ENCODE measurements around the gene FOXM1. TPM values are rescaled to one million over a fixed set of nuclear protein-coding genes. Genes with fewer than 3 reads are reported as not detected.

FOXM1 gene
- total RNA-seq, 1 donor from 2014 or later, result 25.4 TPM

DNA sequence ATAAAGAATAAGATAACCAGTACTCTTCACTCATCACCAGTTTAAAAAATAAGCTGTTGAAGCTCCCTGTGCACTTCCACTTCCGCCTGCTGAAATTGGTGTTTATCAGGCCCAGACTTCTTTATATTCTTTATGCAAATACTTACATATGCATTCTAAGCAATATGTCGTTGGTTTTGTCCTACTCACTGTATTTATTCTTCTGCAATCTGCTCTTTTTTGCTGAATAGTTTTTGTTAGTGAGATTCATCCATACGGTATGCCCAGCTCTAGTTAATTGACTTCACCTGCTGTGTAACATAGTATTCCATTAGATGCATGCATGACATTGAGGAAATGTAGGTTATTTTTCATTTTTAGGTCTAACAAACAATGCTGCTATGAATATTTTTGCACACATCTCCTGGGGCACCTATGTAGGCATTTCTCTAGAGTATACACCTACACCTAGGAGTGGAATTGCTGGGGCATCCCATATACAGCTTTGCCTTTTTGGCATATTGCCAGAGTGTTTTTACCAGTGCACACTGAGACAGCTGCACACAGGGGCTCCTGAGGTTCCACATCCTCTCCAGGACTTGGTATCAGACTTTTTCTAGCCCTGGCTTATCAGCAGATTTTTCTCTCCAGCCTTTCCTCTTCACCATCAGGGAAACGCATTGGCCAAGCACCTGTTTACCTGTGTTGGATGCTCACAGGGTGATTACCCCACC is 41.1 kb downstream of the FOXM1 start:
- Mint-ChIP-seq H3K4me1 (peaks cover 16% of the 10 kb centered on the region), H3K27ac (no peak overlapping the region), H3K36me3 (peaks cover 5% of the 10 kb centered on the region), H3K27me3 (ENCODE audit: low read depth) (no peaks in the 10 kb centered on the region), H3K9me3 (no peaks in the 10 kb centered on the region), H3K4me3 (no peak overlapping the region)
- TF ChIP-seq, protein P1, sequence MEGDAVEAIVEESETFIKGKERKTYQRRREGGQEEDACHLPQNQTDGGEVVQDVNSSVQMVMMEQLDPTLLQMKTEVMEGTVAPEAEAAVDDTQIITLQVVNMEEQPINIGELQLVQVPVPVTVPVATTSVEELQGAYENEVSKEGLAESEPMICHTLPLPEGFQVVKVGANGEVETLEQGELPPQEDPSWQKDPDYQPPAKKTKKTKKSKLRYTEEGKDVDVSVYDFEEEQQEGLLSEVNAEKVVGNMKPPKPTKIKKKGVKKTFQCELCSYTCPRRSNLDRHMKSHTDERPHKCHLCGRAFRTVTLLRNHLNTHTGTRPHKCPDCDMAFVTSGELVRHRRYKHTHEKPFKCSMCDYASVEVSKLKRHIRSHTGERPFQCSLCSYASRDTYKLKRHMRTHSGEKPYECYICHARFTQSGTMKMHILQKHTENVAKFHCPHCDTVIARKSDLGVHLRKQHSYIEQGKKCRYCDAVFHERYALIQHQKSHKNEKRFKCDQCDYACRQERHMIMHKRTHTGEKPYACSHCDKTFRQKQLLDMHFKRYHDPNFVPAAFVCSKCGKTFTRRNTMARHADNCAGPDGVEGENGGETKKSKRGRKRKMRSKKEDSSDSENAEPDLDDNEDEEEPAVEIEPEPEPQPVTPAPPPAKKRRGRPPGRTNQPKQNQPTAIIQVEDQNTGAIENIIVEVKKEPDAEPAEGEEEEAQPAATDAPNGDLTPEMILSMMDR (IDR thresholded peaks at IDR 0.05; ENCODE audit: unreplicated experiment), result no peak
- DNase-seq (ENCODE audit: low spot score in 2 of 2, unreplicated experiment in 2 of 2), result no peak

- TF ChIP-seq, protein P1 (IDR thresholded peaks at IDR 0.05; ENCODE audit: unreplicated experiment), result no peak
- H3K27me3 Mint-ChIP-seq (ENCODE audit: low read depth), result no peaks in the 10 kb centered on the region
- peaks cover 9% of the 10 kb centered on the region for H3K36me3 Mint-ChIP-seq
- peak within 1 kb of the TSS; percentile 70 for H3K27ac Mint-ChIP-seq
- H3K4me1 Mint-ChIP-seq, result peaks cover 16% of the 10 kb centered on the region
- DNase-seq (ENCODE audit: low spot score in 2 of 2, unreplicated experiment in 2 of 2), result peak in 1 of 2 experiments; percentile 60
- H3K4me3 Mint-ChIP-seq, result no peak within 1 kb of the TSS
- H3K9me3 Mint-ChIP-seq, result no peaks in the 10 kb centered on the region
Measured at GRCh38 chr12:2834581-2835491, 42.1 kb downstream of the FOXM1 start, which contains the start of gene NRIP2. Gene NRIP2, minus strand, starts transcription at chr12:2835035. Its CDS starts 52 bp downstream, at chr12:2834983.

- no peaks in the 10 kb centered on the region for H3K9me3 Mint-ChIP-seq
- H3K4me1 Mint-ChIP-seq, result peaks cover 16% of the 10 kb centered on the region
- H3K36me3 Mint-ChIP-seq, result peaks cover 13% of the 10 kb centered on the region
- H3K27me3 Mint-ChIP-seq (ENCODE audit: low read depth), result no peaks in the 10 kb centered on the region
- TF ChIP-seq, protein P1 (IDR thresholded peaks at IDR 0.05; ENCODE audit: unreplicated experiment), result no peak
- no peak for DNase-seq (ENCODE audit: low spot score in 2 of 2, unreplicated experiment in 2 of 2)
- no peak overlapping the region for H3K4me3 Mint-ChIP-seq
- H3K27ac Mint-ChIP-seq, result no peak overlapping the region
Measured at GRCh38 chr12:2833810-2834209, 43.2 kb downstream of the FOXM1 start.

DNA sequence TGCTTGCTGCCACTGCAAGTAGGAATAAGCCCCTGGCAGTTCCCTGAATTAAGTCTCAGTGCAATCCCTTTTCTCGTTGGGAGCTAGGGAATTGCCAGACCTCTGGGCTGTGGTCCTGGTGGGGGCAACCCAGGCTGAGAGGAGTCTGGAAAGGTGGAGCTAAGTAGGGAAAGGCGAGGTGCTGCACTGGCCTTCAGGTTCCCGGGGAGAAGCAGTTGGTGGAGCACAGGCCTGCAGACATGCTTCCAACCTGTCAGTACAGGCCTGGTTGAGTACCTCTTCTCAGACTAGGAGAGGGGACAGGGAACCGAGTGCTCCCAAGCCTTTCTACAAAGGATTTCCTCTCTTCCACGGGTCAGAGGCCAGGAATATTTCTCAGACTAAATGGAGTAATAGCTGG is 43.6 kb downstream of the FOXM1 start:
- Mint-ChIP-seq H3K4me1 (peaks cover 16% of the 10 kb centered on the region), H3K36me3 (peaks cover 15% of the 10 kb centered on the region), H3K27me3 (ENCODE audit: low read depth) (no peaks in the 10 kb centered on the region), H3K4me3 (no peak overlapping the region), H3K27ac (no peak overlapping the region), H3K9me3 (no peaks in the 10 kb centered on the region)
- TF ChIP-seq, protein P1 (IDR thresholded peaks at IDR 0.05; ENCODE audit: unreplicated experiment), result no peak
- DNase-seq (ENCODE audit: low spot score in 2 of 2, unreplicated experiment in 2 of 2), result no peak

DNA sequence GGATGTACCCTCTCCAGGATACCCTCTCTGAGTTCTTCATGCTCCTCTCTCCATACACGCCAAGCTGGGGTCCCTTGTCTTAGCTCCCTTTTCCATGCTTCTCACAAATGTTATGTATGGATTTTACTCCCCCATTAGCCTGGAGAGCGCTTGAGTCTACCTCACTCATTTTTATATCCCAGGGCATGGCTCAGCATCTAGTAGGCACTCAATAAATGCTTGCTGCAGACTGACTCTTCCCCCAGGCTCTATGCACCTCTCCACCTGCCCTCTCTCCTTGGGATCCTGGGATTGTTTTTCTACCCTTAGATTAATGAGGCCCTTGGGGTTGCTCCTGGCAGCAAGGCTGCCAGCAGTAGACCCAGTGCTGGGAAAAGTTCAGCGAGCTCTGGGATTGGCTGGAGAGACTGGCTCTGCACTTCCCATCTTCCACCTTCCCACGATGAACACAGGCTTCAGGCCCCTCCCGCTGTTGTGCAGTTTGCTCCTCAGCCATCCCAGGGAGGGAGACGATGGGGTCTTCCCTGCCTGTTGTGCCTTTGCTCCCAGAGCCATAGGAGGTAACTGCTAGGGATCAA is 44.3 kb downstream of the FOXM1 start:
- Mint-ChIP-seq H3K9me3 (no peaks in the 10 kb centered on the region), H3K4me1 (peaks cover 16% of the 10 kb centered on the region)

More for the DNA sequence above, 44.3 kb downstream of the FOXM1 start:
- H3K27me3 Mint-ChIP-seq (ENCODE audit: low read depth), result no peaks in the 10 kb centered on the region
- H3K27ac Mint-ChIP-seq, result no peak overlapping the region
- TF ChIP-seq, protein P1 (IDR thresholded peaks at IDR 0.05; ENCODE audit: unreplicated experiment), result no peak
- peaks cover 19% of the 10 kb centered on the region for H3K36me3 Mint-ChIP-seq
- no peak for DNase-seq (ENCODE audit: low spot score in 2 of 2, unreplicated experiment in 2 of 2)
- H3K4me3 Mint-ChIP-seq, result no peak overlapping the region

Data from mesothelial cell of epicardium (in vitro differentiated cells).